ENCODE results near the gene EVX2.

GRCh38 chr2:176107731-176108181, 24.0 kb upstream of the EVX2 start:
- TF ChIP-seq CTCF (IDR thresholded peaks at IDR 0.05) = no peak
- TF ChIP-seq POLR2AphosphoS5 (IDR thresholded peaks at IDR 0.05) = no peak

Measured in breast epithelium (tissue), 3 donors.